GM18498 (cell line): ENCODE results near the gene CHMP5.
A peak's percentile ranks its signal among the peaks of the same experiment; 100 is the strongest.

Experiments used
- ATAC-seq: cut with Tn5 transposase; IDR thresholded peaks from one replicate; pipeline ENCODE4 v1.9.1; 2021; ENCODE audit warnings: mild to moderate bottlenecking, moderate library complexity; ENCODE audit not compliant: unreplicated experiment

The CHMP5 gene

DNA sequence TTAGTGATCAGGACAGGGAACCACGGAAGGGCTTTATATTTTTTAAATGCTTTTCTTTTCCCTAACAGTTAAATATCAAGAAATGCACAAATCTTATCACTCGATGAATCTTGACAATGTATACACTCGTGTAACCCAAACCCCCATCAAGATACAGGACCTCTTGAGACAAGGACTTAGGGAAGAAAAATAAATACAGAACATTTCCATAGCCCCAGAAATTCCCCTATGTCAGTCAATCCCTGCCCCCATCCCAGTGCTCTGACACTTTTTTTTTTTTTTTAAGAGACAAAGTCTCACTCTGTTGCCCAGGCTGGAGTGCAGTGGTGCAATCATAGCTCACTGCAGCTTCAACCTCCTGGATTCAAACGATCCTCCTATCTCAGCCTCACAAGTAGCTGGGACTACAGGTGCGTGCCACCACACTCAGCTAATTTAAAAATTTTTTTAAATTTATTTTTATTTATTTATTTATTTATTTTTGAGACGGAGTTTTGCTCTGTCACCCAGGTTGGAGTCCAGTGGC is 22.2 kb upstream of the CHMP5 start:
- no peak for ATAC-seq

DNA sequence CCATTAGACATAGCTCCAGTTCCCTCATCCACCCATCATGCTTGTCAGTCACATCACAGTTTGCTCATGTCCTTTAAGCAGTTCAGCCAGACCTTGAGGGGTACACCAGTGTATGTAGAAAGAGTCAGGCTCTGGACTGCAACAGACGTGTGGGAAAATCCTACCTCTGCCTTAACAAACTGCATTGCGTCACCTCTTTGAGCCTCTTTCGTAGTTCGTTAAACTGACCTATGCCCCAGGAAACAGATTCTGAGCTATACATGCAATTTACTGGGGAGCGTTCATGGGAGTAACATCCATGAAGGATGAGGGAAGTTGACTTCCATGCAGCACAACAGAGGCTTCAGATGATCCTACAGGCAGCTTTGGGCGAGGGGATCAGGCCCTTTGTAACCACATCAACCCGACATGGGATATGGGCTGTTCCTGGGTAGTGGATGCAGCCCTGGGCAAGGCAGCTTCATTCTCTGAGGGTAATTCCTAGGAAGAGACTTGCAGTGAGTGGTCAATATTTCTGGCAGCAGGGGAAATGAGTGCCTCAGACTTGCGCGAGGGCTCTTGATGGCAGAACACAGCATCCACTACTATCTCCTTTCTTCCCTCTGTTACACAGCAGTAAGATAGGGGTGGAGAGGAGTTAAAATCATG is 20.6 kb upstream of the CHMP5 start:
- ATAC-seq = no peak

- ATAC-seq = no peak
These were observed 19.5 kb upstream of the CHMP5 start for GRCh38 chr9:33245341-33245740.

- no peak for ATAC-seq
These were observed 18.5 kb upstream of the CHMP5 start for GRCh38 chr9:33246269-33246860.

- ATAC-seq = peak; percentile 11
These were observed 16.2 kb upstream of the CHMP5 start for GRCh38 chr9:33248606-33249005.

DNA sequence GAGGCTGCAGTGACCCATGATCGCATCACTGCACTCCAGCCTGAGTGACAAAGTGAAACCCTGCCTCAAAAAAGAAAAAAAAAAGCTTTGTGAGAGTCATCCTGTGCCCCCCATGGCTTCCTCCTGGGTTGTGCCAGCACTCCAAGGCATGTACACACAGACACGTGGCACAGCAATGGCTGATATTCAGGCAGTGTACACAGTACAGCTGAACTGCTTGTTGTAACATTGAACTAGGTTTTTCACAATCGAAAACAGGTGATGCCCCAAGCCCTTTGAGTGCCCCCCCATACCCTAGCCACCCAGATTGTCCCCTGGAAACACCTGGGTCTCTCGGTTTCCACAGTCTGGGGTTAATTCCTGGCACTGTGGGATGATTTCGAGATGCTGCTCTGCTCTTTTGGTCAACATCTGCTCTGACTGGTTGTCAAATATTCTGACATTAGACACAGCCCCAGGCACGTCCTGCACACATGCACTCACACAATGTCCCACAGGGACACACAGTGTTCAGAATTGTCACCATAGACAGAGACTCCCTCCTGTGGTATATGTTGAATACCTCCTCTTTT is 15.7 kb upstream of the CHMP5 start:
- ATAC-seq = peak; percentile 62

GRCh38 chr9:33249983-33250382 is 14.9 kb upstream of the CHMP5 start:
- ATAC-seq = no peak

GRCh38 chr9:33250458-33250995 is 14.3 kb upstream of the CHMP5 start:
- ATAC-seq = no peak

DNA sequence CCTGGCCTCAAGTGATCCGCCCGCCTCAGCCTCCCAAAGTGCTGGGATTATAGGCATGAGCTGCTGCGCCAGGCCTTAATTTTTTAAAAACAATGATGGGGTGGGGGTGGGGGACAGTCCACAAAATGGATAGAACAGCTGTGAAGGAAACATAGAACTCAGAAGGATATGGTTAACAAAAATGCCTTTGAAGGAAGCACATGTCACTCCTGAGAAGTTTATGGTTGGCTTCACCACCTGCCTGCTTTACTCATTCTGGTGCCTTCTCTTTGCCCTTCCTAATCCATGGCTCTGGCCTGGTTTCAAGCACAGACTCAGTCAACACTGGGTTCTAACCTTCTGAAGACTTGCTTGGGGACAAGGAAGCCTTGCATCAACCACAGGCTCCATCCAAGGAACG is 10.6 kb upstream of the CHMP5 start:
- ATAC-seq = no peak

- no peak for ATAC-seq
These were observed 9.8 kb upstream of the CHMP5 start for GRCh38 chr9:33255014-33255413.

DNA sequence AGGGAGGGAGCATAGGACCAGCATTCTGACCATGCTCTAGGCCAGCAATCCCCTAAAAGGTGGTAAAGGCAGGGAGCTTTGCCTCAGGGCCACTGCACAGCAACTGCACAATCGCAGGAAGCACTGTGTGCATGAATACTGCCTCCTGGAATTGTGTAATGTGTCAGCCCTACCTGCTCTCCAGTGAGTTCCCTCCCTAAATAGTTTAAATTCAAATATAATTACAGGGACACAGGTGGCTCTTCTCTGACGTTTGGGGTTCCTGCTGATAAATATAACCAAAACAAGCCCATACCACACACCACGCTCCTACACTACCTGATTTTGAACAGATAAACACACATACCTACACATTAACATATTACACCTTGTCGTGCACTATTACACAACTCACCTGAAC is 9.4 kb upstream of the CHMP5 start:
- ATAC-seq = no peak

DNA sequence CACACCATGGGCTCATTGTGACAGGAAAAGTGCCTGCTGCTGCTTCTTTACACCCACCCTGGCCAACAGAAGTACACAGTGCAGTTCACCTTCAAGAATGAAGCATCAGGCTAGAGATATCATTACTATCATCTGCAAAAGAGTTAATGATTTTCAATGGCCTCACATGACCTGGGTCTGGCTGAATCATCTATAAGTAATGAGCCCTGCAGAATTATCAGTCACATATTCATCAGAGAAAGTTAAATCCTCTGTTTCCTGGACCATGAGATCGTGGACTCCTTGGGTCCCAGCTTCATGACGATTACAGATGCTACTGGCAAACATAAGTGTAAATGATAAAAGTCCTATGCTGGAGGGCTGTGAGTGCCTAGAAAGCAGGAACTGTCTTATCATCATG is 8.6 kb upstream of the CHMP5 start:
- no peak for ATAC-seq

GRCh38 chr9:33257276-33257675 is 7.6 kb upstream of the CHMP5 start:
- no peak for ATAC-seq

DNA sequence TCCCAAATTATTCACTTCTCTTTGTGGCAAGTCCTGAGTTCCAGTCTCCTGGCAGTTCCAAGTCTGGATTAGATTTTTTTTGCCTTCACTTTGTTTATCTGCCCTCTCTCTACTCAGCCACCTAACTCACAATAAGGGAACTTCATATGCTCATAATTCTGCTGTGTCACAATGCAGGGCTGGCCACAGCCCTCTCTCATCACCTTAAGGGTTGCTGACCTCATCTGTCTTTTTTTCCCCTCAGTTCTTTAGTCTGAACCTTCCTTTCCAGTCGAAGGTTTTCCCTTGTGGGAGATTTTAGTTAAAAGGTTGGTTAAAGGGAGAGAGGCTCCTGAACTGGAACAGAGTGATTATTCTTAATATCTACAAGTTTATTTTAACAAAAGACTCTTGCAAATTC is 4.5 kb upstream of the CHMP5 start:
- ATAC-seq = no peak

- ATAC-seq = peak; percentile 8
These were observed 1.5 kb upstream of the CHMP5 start for GRCh38 chr9:33263131-33264002.

- ATAC-seq = peak; percentile 43
These were observed 811 bp upstream of the CHMP5 start for GRCh38 chr9:33264003-33264472.

DNA sequence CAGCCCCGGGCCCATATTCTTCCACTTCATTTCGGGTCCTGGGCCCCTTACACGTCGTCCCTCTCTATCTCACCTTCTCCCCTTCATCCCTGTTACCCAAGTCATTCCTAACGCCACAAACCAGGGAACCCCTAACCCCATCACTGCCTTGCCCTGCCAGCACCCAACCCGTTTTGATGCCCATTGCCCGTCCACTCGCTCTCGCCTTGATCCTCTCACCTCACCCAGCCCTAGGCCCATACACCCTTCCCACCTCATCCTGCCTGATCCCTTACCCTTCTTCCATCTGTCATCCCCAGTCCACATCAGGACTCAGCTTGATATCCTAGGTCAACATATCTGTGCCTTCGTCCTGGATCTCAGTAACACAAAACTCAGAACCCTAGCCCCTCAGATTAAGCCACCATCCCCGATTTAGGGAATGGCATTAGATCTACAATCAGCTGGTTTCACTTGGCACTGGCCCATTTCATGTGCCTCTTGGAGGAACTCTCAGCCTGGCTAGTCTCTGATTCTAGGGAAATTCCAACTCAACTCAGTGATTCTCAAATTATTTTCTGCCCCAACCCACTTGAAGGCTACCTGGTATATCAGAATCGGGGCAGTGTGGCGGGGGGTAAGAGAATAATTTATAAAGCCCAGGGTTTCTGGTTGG is 489 bp downstream of the CHMP5 start:
- no peak for ATAC-seq

DNA sequence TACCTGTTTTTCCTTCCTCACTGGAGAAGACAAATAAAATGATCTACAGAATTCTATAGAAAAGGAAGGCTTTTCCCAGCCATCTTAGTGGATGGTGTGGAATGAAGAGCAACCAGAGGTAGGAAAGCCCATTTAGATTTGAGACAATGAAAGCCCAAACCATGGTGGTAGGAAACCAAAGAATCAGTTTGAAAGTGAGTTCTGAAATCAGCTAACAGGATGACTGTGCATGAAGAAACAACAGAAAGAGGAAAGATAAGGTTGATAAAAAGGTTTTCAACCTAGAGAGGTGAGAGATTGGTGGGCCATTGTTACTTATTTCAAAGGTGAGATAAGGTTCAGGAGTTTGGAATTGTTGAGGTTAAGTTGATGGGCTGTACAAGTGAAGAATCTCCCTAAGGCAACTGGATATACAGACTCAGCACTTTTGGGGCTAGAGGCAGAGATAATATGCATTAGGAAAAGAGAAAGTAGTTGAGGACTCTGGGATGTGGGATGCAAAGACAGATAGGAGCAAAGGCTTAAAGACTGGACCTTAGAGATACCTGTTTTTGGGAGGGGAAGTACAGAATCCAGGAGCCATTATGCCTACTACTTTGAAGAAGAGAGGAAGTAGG is 2.4 kb downstream of the CHMP5 start:
- no peak for ATAC-seq

DNA sequence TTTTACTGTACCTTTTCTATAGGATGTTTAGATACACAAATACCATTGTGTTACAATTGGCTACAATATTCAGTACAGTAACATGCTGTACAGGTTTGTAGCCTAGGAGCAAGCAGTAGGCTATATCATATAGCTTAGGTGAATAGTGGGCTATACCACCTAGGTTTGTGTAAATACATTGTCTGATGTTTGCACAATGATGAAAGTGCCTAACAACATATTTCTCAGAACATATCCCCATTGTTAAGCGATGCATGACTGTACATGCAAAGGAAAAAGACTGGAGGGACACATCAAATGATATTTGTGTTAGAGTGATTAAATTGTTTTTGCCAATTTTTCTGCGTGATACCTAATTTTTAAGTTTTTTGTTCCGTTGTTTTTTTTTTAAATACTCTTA is 5.3 kb downstream of the CHMP5 start:
- ATAC-seq = no peak

GRCh38 chr9:33272061-33272460 is 7.2 kb downstream of the CHMP5 start:
- no peak for ATAC-seq
